Liver (tissue), 9 donors: ENCODE data around the gene PIPOX. TPM values are rescaled to one million over a fixed set of nuclear protein-coding genes. Genes with fewer than 3 reads are reported as not detected.

Experiments
- DNase-seq: peaks from one replicate; pipeline ENCODE4 v3.0.0-alpha.2; 2017; ENCODE audit warnings: low spot score
- H3K27ac ChIP-seq, 2 donors: one replicate each; pipeline ENCODE4 v1.7.0; 2013; ENCODE audit warnings: inconsistent platforms in 2 of 2, low read length in 2 of 2, control low read depth in 1 of 2, low read depth in 1 of 2, mild to moderate bottlenecking in 1 of 2
- H3K27me3 ChIP-seq, 4 donors: one replicate each; pipeline versions ENCODE4 v1.6.1 to v1.7.0; 2013; ENCODE audit warnings: low read length in 3 of 4, inconsistent platforms in 1 of 4, mild to moderate bottlenecking in 1 of 4, moderate library complexity in 1 of 4; ENCODE audit not compliant: control insufficient read depth in 4 of 4, insufficient read depth in 4 of 4
- H3K36me3 ChIP-seq, 4 donors: one replicate each; pipeline versions ENCODE4 v1.6.1 to v1.7.0; 2013; ENCODE audit warnings: low read length in 3 of 4, mild to moderate bottlenecking in 3 of 4, low read depth in 1 of 4, moderate library complexity in 1 of 4; ENCODE audit not compliant: control insufficient read depth in 4 of 4, insufficient read depth in 3 of 4
- H3K4me1 ChIP-seq, 4 donors: one replicate each; pipeline versions ENCODE4 v1.6.1 to v1.7.0; 2013; ENCODE audit warnings: low read length in 3 of 4, mild to moderate bottlenecking in 3 of 4, moderate library complexity in 1 of 4; ENCODE audit not compliant: control insufficient read depth in 4 of 4, insufficient read depth in 4 of 4
- H3K4me3 ChIP-seq, 3 donors: one replicate each; pipeline versions ENCODE4 v1.6.1 to v1.7.0; 2013; ENCODE audit warnings: low read length in 3 of 3, control low read depth in 1 of 3, low read depth in 1 of 3, mild to moderate bottlenecking in 1 of 3
- H3K9ac ChIP-seq, 2 donors: one replicate each; pipeline ENCODE4 v1.7.0; 2013; ENCODE audit warnings: low read length in 2 of 2, mild to moderate bottlenecking in 2 of 2, moderate library complexity in 2 of 2, control low read depth in 1 of 2, low read depth in 1 of 2
- H3K9me3 ChIP-seq, 4 donors: one replicate each; pipeline versions ENCODE4 v1.6.1 to v1.7.0; 2013; ENCODE audit warnings: low read length in 3 of 4; ENCODE audit not compliant: control insufficient read depth in 4 of 4
- EGR1 ChIP-seq, 2 donors: IDR thresholded peaks; 2 replicates each; pipeline ENCODE4 v1.6.1; 2016 to 2018; ENCODE audit warnings: antibody characterized with exemption in 2 of 2, low read depth in 2 of 2
- FOXA1 ChIP-seq: IDR thresholded peaks from 2 replicates; pipeline ENCODE4 v1.6.1; 2016; ENCODE audit warnings: antibody characterized with exemption
- GABPA ChIP-seq, 2 donors: IDR thresholded peaks in 1 of 2; conservative IDR thresholded peaks in 1 of 2; 2 replicates each; pipeline ENCODE4 v1.6.1; 2016; ENCODE audit warnings: antibody characterized with exemption in 2 of 2, mild to moderate bottlenecking in 1 of 2, moderate library complexity in 1 of 2
- HNF4A ChIP-seq, 2 donors: conservative IDR thresholded peaks; 2 replicates each; pipeline ENCODE4 v1.6.1; 2016; ENCODE audit warnings: antibody characterized with exemption in 2 of 2, mild to moderate bottlenecking in 2 of 2
- HNF4G ChIP-seq: IDR thresholded peaks from 2 replicates; pipeline ENCODE4 v1.6.1; 2016; ENCODE audit warnings: antibody characterized with exemption
- JUND ChIP-seq, 2 donors: IDR thresholded peaks; 2 replicates each; pipeline ENCODE4 v1.6.1; 2016; ENCODE audit warnings: antibody characterized with exemption in 2 of 2
- NR2F2 ChIP-seq: IDR thresholded peaks from 2 replicates; pipeline ENCODE4 v1.6.1; 2016; ENCODE audit warnings: antibody characterized with exemption
- RXRA ChIP-seq, 2 donors: IDR thresholded peaks; 2 replicates each; pipeline ENCODE4 v1.6.1; 2017 to 2018; ENCODE audit warnings: antibody characterized with exemption in 2 of 2, mild to moderate bottlenecking in 1 of 2
- SP1 ChIP-seq: IDR thresholded peaks from 2 replicates; pipeline ENCODE4 v1.6.1; 2018; ENCODE audit warnings: antibody characterized with exemption, mild to moderate bottlenecking
- TAF1 ChIP-seq: conservative IDR thresholded peaks from 2 replicates; pipeline ENCODE4 v1.6.1; 2016; ENCODE audit warnings: antibody characterized with exemption, mild to moderate bottlenecking
- YY1 ChIP-seq: IDR thresholded peaks from 2 replicates; pipeline ENCODE4 v1.6.1; 2016; ENCODE audit warnings: antibody characterized with exemption, mild to moderate bottlenecking
- whole genome bisulfite sequencing: extraction: QIAGEN DNeasy Blood & Tissue Kit; methylation state at CpG from one replicate; pipeline ENCODE4 v1.1.7; 2013; 5-methylcytosine and 5-hydroxymethylcytosine counted together
- polyA plus RNA-seq, 2 donors: library from polyadenylated mRNA; stranded (reverse) in 1 of 2; unstranded in 1 of 2; fragments of 200-250 nt in 1 of 2; fragments of >200 nt in 1 of 2; fragmentation: Nextera tagmentation in 1 of 2; extraction: Ambion mirVana in 1 of 2; gene quantifications; one replicate each; pipeline versions ENCODE4 v1.2.1 to v1.2.3, GENCODE V29; 2013 to 2015
- total RNA-seq, 2 donors: library from RNA; depleted of rRNA; stranded (reverse); fragments of >200 nt; gene quantifications; one replicate each; pipeline ENCODE4 v1.2.3, GENCODE V29; 2014
- TF ChIP-seq, protein P1 (sequence below): fragments of 150-350 bp; IDR thresholded peaks from 2 replicates; pipeline ENCODE4 v1.5.1; 2017; ENCODE audit warnings: improper control_type of control experiment, low read depth, low read length; ENCODE audit not compliant: missing input control
- TF ChIP-seq, protein P2 (sequence below): IDR thresholded peaks from 2 replicates; pipeline ENCODE4 v1.6.1; 2016; ENCODE audit warnings: antibody characterized with exemption
- TF ChIP-seq, protein P3 (sequence below): IDR thresholded peaks from 2 replicates; pipeline ENCODE4 v1.6.1; 2016; ENCODE audit warnings: antibody characterized with exemption
- TF ChIP-seq, protein P4 (sequence below): IDR thresholded peaks from 2 replicates; pipeline ENCODE4 v1.6.1; 2016; ENCODE audit warnings: antibody characterized with exemption, mild to moderate bottlenecking
- donor health status: healthy.
- donor health status: healthy.
- donor health status: healthy.
- donor health status: healthy.
- donor health status: healthy.

PIPOX gene
- total and polyA plus RNA-seq, 4 donors = 19.3 to 227 (median 158) TPM

DNA sequence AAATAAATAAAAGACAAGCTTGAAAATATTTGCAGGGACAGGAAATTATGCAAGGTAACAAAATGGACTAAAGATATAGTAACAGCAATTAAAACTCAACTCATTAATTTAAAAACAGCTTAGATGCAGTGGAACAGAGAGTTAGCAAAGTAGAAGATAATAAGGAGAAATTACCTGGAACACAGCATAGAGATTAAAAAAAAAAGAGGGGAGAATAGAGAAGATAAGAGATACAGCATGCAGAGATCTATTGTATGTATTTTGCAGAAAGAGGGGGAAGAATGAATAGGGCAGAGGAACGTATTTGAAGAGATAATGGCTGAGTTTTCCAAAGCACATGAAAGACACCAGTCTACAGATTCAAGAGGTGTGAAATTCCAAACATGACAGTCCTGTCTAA is 8.4 kb upstream of the PIPOX start:
- Histone ChIP-seq H3K4me3 (no peak overlapping the region), H3K4me1 (peaks cover 0 to 4% (median 2%) of the 10 kb centered on the region in 4 donors), H3K27ac (no peak overlapping the region), H3K36me3 (no peaks in the 10 kb centered on the region), H3K27me3 (no peaks in the 10 kb centered on the region), H3K9me3 (peaks cover 0 to 5% (median 0%) of the 10 kb centered on the region in 4 donors), H3K9ac (no peak overlapping the region)
- no peak for DNase-seq
- no peak for TF ChIP-seq HNF4A (conservative IDR thresholded peaks at IDR 0.05)
- TF ChIP-seq JUND (IDR thresholded peaks at IDR 0.05) = no peak
- TF ChIP-seq NR2F2 = no peak
- TF ChIP-seq EGR1 (IDR thresholded peaks at IDR 0.05; ENCODE audit: low read depth in 2 of 2) = no peak
- no peak for TF ChIP-seq TAF1
- no peak for TF ChIP-seq HNF4G
- TF ChIP-seq, protein P1, sequence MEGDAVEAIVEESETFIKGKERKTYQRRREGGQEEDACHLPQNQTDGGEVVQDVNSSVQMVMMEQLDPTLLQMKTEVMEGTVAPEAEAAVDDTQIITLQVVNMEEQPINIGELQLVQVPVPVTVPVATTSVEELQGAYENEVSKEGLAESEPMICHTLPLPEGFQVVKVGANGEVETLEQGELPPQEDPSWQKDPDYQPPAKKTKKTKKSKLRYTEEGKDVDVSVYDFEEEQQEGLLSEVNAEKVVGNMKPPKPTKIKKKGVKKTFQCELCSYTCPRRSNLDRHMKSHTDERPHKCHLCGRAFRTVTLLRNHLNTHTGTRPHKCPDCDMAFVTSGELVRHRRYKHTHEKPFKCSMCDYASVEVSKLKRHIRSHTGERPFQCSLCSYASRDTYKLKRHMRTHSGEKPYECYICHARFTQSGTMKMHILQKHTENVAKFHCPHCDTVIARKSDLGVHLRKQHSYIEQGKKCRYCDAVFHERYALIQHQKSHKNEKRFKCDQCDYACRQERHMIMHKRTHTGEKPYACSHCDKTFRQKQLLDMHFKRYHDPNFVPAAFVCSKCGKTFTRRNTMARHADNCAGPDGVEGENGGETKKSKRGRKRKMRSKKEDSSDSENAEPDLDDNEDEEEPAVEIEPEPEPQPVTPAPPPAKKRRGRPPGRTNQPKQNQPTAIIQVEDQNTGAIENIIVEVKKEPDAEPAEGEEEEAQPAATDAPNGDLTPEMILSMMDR = no peak
- TF ChIP-seq SP1 = no peak
- TF ChIP-seq, protein P2, sequence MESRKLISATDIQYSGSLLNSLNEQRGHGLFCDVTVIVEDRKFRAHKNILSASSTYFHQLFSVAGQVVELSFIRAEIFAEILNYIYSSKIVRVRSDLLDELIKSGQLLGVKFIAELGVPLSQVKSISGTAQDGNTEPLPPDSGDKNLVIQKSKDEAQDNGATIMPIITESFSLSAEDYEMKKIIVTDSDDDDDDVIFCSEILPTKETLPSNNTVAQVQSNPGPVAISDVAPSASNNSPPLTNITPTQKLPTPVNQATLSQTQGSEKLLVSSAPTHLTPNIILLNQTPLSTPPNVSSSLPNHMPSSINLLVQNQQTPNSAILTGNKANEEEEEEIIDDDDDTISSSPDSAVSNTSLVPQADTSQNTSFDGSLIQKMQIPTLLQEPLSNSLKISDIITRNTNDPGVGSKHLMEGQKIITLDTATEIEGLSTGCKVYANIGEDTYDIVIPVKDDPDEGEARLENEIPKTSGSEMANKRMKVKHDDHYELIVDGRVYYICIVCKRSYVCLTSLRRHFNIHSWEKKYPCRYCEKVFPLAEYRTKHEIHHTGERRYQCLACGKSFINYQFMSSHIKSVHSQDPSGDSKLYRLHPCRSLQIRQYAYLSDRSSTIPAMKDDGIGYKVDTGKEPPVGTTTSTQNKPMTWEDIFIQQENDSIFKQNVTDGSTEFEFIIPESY = no peak
- TF ChIP-seq, protein P3, sequence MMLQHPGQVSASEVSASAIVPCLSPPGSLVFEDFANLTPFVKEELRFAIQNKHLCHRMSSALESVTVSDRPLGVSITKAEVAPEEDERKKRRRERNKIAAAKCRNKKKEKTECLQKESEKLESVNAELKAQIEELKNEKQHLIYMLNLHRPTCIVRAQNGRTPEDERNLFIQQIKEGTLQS = no peak
- TF ChIP-seq, protein P4, sequence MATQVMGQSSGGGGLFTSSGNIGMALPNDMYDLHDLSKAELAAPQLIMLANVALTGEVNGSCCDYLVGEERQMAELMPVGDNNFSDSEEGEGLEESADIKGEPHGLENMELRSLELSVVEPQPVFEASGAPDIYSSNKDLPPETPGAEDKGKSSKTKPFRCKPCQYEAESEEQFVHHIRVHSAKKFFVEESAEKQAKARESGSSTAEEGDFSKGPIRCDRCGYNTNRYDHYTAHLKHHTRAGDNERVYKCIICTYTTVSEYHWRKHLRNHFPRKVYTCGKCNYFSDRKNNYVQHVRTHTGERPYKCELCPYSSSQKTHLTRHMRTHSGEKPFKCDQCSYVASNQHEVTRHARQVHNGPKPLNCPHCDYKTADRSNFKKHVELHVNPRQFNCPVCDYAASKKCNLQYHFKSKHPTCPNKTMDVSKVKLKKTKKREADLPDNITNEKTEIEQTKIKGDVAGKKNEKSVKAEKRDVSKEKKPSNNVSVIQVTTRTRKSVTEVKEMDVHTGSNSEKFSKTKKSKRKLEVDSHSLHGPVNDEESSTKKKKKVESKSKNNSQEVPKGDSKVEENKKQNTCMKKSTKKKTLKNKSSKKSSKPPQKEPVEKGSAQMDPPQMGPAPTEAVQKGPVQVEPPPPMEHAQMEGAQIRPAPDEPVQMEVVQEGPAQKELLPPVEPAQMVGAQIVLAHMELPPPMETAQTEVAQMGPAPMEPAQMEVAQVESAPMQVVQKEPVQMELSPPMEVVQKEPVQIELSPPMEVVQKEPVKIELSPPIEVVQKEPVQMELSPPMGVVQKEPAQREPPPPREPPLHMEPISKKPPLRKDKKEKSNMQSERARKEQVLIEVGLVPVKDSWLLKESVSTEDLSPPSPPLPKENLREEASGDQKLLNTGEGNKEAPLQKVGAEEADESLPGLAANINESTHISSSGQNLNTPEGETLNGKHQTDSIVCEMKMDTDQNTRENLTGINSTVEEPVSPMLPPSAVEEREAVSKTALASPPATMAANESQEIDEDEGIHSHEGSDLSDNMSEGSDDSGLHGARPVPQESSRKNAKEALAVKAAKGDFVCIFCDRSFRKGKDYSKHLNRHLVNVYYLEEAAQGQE = no peak
- TF ChIP-seq YY1 = no peak
- 71% methylated on average over 1 of the region's 1 CpG for WGBS

DNA sequence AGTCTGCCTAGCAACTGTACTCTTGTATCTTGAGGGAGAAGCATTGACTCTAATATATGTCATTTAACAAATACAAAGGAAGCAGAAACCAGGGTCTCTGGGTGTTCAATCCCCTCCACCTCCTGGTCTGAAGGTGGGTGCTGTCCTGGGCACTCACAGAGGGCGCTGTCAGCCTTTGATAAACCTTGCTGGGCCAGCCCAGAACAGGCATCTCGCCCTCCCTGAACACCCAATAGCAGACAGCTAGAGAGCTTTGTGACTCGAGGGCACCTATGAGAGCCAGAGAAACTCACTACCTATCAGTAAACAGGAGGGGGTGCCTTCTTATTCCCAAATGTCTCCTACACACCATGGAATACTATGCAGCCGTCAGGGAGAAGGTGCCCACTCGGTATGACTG is 6.4 kb upstream of the PIPOX start:
- Histone ChIP-seq H3K27me3 (no peaks in the 10 kb centered on the region), H3K36me3 (no peaks in the 10 kb centered on the region), H3K9me3 (peaks cover 0 to 5% (median 0%) of the 10 kb centered on the region in 4 donors), H3K4me1 (peaks cover 0 to 4% (median 2%) of the 10 kb centered on the region in 4 donors), H3K9ac (no peak overlapping the region), H3K4me3 (no peak overlapping the region), H3K27ac (no peak overlapping the region)
- 82% methylated on average over 5 of the region's 5 CpGs for WGBS
- TF ChIP-seq GABPA (IDR thresholded peaks at IDR 0.05 in 1 of 2, conservative IDR thresholded peaks at IDR 0.05 in 1 of 2) (no peak), RXRA (IDR thresholded peaks at IDR 0.05) (no peak), FOXA1 (no peak)
- TF ChIP-seq, protein P2 = no peak
- DNase-seq = no peak
